ENCODE measurements around the gene NFATC2IP. TPM values are rescaled to one million over a fixed set of nuclear protein-coding genes. Genes with fewer than 3 reads are reported as not detected.

Gene NFATC2IP
- total RNA-seq (2012; rRNA removed), result 8.1 and 10.0 TPM in 2 replicates
- 24.5 and 29.1 TPM in 2 replicates for polyA plus RNA-seq (2012; rRNA removed)
- 7.4 and 7.5 TPM in 2 replicates for polyA plus RNA-seq (2012; cell fraction: cytosol; rRNA removed)
- 115 and 157 TPM in 2 replicates for polyA plus RNA-seq (2012; cell fraction: nucleus; rRNA removed; ENCODE audit: low replicate concordance)
- percentile 78 among the genes with signal in this experiment for Bru-seq, nascent RNA
- percentile 93 among the genes with signal in this experiment for BruChase-seq, experiment 1, labeled RNA remaining after a 6-hour chase
- BruChase-seq, experiment 2, labeled RNA remaining after a 2-hour chase, result percentile 92 among the genes with signal in this experiment
- long read RNA-seq, full-length matches to known transcripts, result 15 of 30 reads
- long read RNA-seq, partial matches to known transcripts, result 7 of 30 reads
- long read RNA-seq, other reads (novel, unspliced or antisense), result 8 of 30 reads

DNA sequence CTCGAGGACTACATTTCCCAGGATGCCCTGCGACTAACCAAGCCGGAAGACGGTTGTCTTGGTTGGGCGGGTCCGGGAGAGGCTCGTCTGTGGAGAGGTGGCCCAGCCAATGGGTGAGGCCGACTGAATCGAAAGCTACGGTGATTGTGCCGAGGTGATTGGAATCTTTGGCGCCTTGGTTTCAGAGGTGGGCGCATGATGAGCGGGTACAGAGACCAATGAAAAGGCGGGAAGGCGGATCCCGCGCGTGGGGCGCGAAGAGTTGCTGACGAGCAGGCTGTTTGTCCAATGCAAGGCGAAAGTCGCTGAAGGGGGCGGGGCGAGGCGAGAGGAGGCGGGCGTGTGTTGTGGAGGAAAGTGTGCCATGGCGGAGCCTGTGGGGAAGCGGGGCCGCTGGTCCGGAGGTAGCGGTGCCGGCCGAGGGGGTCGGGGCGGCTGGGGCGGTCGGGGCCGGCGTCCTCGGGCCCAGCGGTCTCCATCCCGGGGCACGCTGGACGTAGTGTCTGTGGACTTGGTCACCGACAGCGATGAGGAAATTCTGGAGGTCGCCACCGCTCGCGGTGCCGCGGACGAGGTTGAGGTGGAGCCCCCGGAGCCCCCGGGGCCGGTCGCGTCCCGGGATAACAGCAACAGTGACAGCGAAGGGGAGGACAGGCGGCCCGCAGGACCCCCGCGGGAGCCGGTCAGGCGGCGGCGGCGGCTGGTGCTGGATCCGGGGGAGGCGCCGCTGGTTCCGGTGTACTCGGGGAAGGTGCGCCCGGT lies at the start of gene NFATC2IP:
TSS of gene NFATC2IP (plus strand) at position 290 of the 762 bp plus-strand sequence. CDS start at position 365, 75 bp downstream.
- H3K4me2 ChIP-seq (ENCODE audit: low read depth, low read length), result peak within 1 kb of the TSS; percentile 95
- BruUV-seq (replicated peaks), result no TSS peak

More for the DNA sequence above, at the start of gene NFATC2IP:
- peak within 1 kb of the TSS; percentile 83 for H3K9ac ChIP-seq (ENCODE audit: low read depth, low read length)
- H3K4me3 ChIP-seq (ENCODE audit: insufficient read depth, low read depth, low read length), result peak within 1 kb of the TSS; percentile 55
- peaks cover 12 to 29% of the 10 kb centered on the region in 2 experiments for H3K79me1 ChIP-seq (ENCODE audit: low read depth in 1 of 2, low read length in 2 of 2)
- H3K9me1 ChIP-seq (ENCODE audit: insufficient read depth, low read length), result peaks cover 2% of the 10 kb centered on the region; the same call in 1 of the 2 replicates
- peaks cover 8% of the 10 kb centered on the region for H3K4me1 ChIP-seq (ENCODE audit: control insufficient read depth, insufficient read depth, low read length)
- H2AFZ ChIP-seq (replicated peaks; ENCODE audit: low read length, poor library complexity), result peak within 1 kb of the TSS; percentile 94
- peak; percentile 38; the same call in 1 of the 2 replicates for TF ChIP-seq POLR2A (IDR thresholded peaks at IDR 0.05; ENCODE audit: low read depth, low read length)
- TF ChIP-seq FOS (IDR thresholded peaks at IDR 0.05; ENCODE audit: low read depth, low read length), result peak; percentile 56; the same call in 1 of the 2 replicates
- TF ChIP-seq, protein P1, sequence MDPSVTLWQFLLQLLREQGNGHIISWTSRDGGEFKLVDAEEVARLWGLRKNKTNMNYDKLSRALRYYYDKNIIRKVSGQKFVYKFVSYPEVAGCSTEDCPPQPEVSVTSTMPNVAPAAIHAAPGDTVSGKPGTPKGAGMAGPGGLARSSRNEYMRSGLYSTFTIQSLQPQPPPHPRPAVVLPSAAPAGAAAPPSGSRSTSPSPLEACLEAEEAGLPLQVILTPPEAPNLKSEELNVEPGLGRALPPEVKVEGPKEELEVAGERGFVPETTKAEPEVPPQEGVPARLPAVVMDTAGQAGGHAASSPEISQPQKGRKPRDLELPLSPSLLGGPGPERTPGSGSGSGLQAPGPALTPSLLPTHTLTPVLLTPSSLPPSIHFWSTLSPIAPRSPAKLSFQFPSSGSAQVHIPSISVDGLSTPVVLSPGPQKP (IDR thresholded peaks at IDR 0.05; ENCODE audit: borderline replicate concordance, low read depth, low read length), result no peak
- TF ChIP-seq SMC3 (IDR thresholded peaks at IDR 0.05; ENCODE audit: low read depth, low read length), result no peak
- peak; percentile 75; the same call in 1 of the 2 replicates for TF ChIP-seq MAZ (IDR thresholded peaks at IDR 0.05; ENCODE audit: borderline replicate concordance, low read depth, low read length)
- TF ChIP-seq BHLHE40 (IDR thresholded peaks at IDR 0.05; ENCODE audit: low read depth, low read length), result peak; percentile 67; the same call in 1 of the 2 replicates
- no peak for TF ChIP-seq NFE2L2 (IDR thresholded peaks at IDR 0.05; ENCODE audit: low read depth, low read length)
- TF ChIP-seq MXI1 (IDR thresholded peaks at IDR 0.05; ENCODE audit: borderline replicate concordance, low read depth, low read length), result peak; percentile 81; the same call in 1 of the 2 replicates
- TF ChIP-seq USF2 (IDR thresholded peaks at IDR 0.05; ENCODE audit: low read depth, low read length), result peak; percentile 50; the same call in 1 of the 2 replicates
- TF ChIP-seq RFX5 (IDR thresholded peaks at IDR 0.05; ENCODE audit: low read depth, low read length), result no peak
- TF ChIP-seq RAD21 (IDR thresholded peaks at IDR 0.05; ENCODE audit: low read length), result no peak
- TF ChIP-seq CEBPB (IDR thresholded peaks at IDR 0.05; ENCODE audit: low read depth, low read length), result no peak
- peak; percentile 18; the same call in 1 of the 2 replicates for TF ChIP-seq MAFK (IDR thresholded peaks at IDR 0.05; ENCODE audit: low read depth, low read length)
- no peak for TF ChIP-seq RCOR1 (IDR thresholded peaks at IDR 0.05; ENCODE audit: insufficient replicate concordance, low read length)
- no peak within 1 kb of the TSS; the same call in 1 of the 2 replicates for H2AK5ac ChIP-seq (ENCODE audit: low read depth, low read length)
- dilution Hi-C loops (cut with HindIII; ENCODE audit: low sequenced_read_pairs, unreplicated experiment) (no loop called here), in situ Hi-C loops (cut with MboI; ENCODE audit: low sequenced_read_pairs) (loop anchor here (25.0 kb wide), 1 partner anchor 311 kb away; no protein-coding TSS in a partner anchor), intact Hi-C loops (cut with micrococcal nuclease) (no loop called here)
- H3K23ac ChIP-seq (ENCODE audit: low read depth, low read length), result peak within 1 kb of the TSS; percentile 58; the same call in 1 of the 2 replicates
- peak within 1 kb of the TSS; percentile 38 for H3K56ac ChIP-seq (ENCODE audit: extremely low read depth, insufficient read depth, low read length)
- peak within 1 kb of the TSS; percentile 52 to 97; a peak in 3 of 4 replicates for H4K8ac ChIP-seq (ENCODE audit: low read depth in 2 of 2, low read length in 2 of 2)
- H4K20me1 ChIP-seq (ENCODE audit: insufficient read depth, low read length), result no peaks in the 10 kb centered on the region
- no peaks in the 10 kb centered on the region for H3K9me3 ChIP-seq (ENCODE audit: control insufficient read depth, insufficient read depth, low read length)
- H3K14ac ChIP-seq (replicated peaks; ENCODE audit: low read depth, low read length), result peak within 1 kb of the TSS; percentile 85
- WGBS, 2 experiments (ENCODE audit: extremely low coverage in 2 of 2, insufficient read length in 1 of 2), result 0% methylated on average over 35 of the region's 79 CpGs; no CpG with 5 or more reads in 1 of the 2 experiments
- H3K36me3 ChIP-seq (ENCODE audit: control insufficient read depth, insufficient read depth, low read length), result peaks cover 14% of the 10 kb centered on the region
- no peak within 1 kb of the TSS for H2BK20ac ChIP-seq (ENCODE audit: low read depth, low read length)
- H2BK15ac ChIP-seq (ENCODE audit: low read depth, low read length), result no peak within 1 kb of the TSS
- peak within 1 kb of the TSS; percentile 80 for H3K27ac ChIP-seq (ENCODE audit: insufficient read depth, low read length)
- ChIA-PET CTCF (no interaction called here), POLR2A (ENCODE audit: unreplicated experiment) (no interaction called here)
- H2AK9ac ChIP-seq (replicated peaks; ENCODE audit: low read depth, low read length, poor library complexity), result peak within 1 kb of the TSS; percentile 86
- DNase-seq (peak; percentile 100), ATAC-seq (ENCODE audit: low read depth) (peak; percentile 94)
- peak within 1 kb of the TSS; percentile 70 for H4K91ac ChIP-seq (ENCODE audit: insufficient read depth, low read depth, low read length)
- H3K18ac ChIP-seq (ENCODE audit: low read depth, low read length), result no peak within 1 kb of the TSS
- no peaks in the 10 kb centered on the region for H3K27me3 ChIP-seq (ENCODE audit: control insufficient read depth, insufficient read depth, low read length)
- H3K4ac ChIP-seq (ENCODE audit: low read depth, low read length), result peak within 1 kb of the TSS; percentile 53; the same call in 1 of the 2 replicates
- peak within 1 kb of the TSS; percentile 74; the same call in 1 of the 2 replicates for H2BK120ac ChIP-seq (ENCODE audit: low read depth, low read length)
- peak within 1 kb of the TSS; percentile 80 for H4K5ac ChIP-seq (ENCODE audit: low read depth, low read length)
- H2BK5ac ChIP-seq (ENCODE audit: low read depth, low read length, poor library complexity, severe bottlenecking), result peak within 1 kb of the TSS; percentile 73
